HG03066 (cell line): Measurements from ENCODE around the gene POLD4.

Experiments
- ATAC-seq: cut with Tn5 transposase; IDR thresholded peaks from one replicate; pipeline ENCODE4 v1.9.1; 2021; ENCODE audit warnings: low read depth; ENCODE audit not compliant: unreplicated experiment

POLD4 gene

DNA sequence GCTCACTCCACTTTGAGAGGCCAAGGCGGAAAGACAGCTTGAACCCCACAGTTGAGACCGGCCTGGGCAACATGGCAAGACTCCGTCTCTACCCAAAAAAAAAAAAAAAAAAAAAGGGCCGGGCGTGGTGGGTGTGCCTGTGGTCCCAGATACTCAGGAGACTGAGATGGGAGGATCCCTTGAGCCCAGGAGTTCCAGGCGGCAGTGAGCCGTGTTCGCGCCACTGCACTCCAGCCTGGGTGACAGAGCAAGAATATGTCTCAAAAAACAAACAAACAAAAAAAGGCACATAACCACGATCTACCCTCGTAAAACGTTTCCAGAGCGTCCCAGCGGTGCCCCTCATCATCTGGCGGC is 37.6 kb upstream of the POLD4 start:
- ATAC-seq: no peak

- no peak for ATAC-seq
Observed at GRCh38 chr11:67389477-67389876, 36.1 kb upstream of the POLD4 start.

GRCh38 chr11:67387518-67387917 is 34.2 kb upstream of the POLD4 start:
- no peak for ATAC-seq

DNA sequence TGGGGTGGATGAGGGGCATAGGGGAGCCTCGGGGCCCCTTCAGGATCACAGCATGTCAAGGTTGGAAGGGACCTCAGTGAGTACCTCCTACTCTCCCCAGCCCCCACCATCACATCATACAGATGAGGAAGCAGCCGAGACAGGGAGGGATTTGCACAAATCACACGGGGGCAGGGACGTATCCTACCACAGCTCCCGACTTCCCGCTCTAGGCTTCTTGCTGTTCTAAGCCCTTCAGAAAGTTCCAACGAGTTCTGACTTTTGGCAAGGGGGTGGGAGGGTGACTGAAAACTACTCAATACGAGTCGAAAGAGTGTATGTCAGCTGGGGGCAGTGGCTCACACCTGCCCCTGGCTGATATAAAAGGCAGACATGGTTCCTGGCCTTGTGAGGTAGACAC is 33.7 kb upstream of the POLD4 start:
- ATAC-seq: no peak

- no peak for ATAC-seq
Observed at GRCh38 chr11:67384851-67385366, 31.6 kb upstream of the POLD4 start.

DNA sequence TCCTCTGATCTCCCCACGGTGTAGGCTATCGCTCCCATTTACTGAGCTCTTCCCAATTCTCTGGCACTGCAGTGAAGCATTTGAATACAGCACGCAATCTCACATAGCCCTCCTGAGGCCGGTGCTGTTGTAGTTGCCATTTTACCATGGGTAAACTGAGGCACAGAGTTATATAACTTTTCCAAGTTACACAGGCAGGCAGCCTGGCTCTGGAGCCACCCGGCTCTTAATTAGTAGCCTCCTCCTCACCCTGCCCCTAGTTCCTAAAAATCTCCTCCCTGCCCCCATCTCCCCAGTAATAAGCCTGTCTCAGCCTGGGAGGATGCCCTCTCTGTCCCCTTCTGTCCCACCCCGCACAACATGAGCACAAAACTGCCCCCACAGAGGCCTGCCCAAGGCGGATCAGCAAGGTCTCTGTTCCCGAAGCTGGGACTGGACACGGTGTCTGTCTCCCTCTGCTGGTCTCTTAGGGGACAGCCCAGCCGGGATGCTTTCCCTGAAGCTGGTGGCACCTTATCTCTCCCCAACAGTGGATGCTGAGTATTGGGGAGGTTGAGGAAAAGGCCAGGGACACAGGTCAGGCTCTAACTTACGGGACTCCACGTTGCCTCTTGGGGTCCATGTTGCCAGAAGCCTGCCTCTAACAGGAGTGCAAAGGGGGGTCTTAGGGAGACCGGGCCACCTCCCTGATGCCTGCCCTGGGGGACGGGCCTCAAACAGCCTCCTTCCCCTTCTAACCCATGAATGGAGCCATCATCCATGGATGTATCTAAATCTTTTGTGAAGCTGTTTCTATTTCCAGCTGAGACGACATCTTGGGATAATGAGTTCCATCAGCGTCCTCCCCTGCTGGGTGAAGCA is 29.2 kb upstream of the POLD4 start:
- ATAC-seq: no peak

DNA sequence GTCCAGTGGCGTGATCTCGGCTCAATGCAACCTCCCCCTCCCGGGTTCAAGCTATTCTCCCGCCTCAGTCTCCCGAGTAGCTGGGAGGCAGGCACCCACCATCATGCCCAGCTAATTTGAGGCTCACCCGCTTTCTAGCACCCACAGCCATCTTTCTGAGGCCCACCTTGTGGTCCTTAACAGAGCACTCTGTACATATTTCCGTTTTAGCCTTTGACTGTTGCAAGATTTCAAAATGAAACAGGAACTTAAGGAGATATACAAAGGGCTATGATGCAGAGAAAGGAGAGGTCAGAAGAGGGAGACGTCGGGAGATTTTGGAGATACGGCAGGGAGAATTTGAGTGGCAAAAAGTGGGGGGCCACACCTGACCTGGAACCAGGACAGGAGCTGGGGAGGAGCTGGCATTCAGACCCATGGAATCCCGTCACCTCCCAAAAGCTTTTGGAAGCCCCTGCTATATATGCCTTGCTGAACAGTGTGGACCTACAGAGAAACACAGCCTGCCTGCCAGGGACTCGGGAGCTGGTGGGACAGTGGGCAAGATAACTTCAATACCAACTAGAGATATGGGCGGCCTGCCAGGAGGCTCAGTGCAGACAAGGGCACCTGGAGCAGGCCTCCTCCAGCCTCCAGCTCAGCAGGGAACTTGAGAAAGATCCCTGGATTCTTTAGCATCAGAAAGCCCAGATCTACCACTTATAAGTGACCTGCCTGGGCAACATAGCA is 28.1 kb upstream of the POLD4 start:
- no peak for ATAC-seq

DNA sequence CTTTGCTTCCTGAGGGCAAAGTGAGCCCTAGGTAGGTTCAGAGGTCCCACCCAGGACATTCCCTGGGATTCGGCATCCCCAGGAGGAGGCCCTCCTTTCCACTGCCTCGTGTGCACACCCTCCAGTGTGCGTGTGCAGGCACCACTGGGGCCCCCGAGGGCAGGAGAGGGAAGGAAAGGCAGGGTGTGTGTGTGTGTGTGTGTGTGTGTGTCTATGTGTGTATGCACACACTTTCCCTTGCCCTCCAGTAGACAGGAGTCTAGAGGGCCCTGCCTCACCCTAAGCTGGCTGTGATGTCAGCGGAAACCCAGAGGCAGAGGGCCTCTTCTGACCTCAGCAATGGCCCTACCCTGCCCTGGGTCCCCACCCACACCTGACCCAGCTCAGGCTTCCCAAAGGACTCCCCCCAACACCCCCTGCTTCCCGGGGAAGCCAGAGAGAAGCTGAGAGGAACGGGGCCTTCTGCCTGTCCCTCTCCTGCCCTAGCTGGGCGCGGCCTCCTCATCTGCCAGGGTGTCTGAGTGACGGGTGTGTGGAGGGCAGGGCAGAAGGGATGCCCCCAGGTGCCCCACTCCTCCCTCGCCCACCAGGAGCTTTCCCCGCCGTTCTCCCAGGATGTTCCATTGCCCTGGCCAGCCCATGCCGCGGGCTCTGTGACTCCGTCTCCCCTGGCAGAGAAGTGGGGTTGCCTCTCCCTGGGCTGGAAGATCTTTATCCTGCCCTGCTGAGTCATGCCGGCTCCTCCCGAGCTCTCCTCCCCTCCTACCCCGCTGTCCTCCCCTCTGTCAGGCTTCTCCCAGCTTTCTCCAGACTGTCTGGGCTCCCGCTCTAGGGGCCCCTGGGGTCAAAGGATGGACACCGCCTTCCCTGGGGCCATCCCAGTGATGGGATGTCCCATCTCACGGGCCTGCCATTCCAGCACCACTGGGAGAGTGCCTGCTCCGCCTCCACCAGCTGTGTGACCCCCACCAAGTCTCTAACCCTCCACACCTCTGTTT is 26.0 kb upstream of the POLD4 start:
- ATAC-seq: no peak

DNA sequence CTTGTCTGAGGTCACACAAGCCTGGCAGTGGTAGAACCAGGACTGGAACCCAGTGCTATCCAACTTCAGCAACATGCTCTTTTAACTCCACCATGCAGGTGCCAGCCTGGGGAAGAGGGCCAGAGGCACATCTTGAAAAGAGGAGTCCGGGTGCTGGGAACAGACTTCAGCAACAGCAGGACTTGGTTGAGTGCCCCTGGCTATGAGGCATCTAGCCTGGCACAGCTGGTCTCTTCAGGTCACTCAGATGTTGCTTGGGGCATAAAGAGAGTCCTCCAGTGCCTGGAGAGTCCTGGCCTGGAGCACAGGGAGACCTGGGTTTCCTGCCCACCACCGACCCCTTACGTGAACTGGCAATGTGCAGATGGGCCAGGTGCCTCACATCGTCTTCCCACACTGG is 25.2 kb upstream of the POLD4 start:
- ATAC-seq: no peak

GRCh38 chr11:67376873-67377808 is 23.8 kb upstream of the POLD4 start:
- ATAC-seq: no peak

DNA sequence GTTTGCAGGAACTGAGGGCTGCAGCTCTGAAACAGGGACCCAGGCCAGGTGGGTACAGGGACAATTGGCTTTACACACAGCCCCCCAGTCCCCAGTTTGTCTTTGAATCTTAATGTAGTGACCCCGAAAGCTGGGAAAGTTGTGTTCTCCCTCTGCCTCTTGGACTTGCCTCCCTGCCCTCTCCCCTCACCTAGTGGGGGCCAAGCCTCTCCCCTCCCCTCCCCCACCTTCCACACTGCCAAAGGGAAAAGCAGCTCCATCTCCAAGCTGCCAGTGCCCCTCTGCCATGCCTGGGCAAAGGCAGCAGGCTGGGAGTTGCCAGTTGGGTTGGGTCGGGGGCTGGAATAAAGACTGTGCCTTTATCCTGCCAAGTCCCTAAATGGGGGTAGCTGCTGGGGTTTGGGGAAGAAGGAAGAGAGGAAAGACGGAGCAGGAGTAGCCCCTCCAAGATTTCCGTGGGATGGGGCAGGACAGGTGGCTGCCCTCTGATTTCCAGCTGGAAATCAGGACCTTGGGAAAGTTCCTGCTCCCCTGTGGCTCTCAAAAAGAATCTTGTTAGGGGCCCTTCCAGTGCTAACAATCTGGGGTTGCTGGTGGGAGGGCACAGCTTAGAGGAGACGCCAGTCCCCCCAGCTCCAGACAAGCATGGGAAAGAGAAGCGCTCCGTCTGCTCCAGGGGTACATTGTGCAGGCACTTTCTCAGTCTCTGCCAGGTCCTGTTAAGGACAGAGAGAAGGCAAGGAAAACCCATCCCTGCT is 22.9 kb upstream of the POLD4 start:
- ATAC-seq: no peak

DNA sequence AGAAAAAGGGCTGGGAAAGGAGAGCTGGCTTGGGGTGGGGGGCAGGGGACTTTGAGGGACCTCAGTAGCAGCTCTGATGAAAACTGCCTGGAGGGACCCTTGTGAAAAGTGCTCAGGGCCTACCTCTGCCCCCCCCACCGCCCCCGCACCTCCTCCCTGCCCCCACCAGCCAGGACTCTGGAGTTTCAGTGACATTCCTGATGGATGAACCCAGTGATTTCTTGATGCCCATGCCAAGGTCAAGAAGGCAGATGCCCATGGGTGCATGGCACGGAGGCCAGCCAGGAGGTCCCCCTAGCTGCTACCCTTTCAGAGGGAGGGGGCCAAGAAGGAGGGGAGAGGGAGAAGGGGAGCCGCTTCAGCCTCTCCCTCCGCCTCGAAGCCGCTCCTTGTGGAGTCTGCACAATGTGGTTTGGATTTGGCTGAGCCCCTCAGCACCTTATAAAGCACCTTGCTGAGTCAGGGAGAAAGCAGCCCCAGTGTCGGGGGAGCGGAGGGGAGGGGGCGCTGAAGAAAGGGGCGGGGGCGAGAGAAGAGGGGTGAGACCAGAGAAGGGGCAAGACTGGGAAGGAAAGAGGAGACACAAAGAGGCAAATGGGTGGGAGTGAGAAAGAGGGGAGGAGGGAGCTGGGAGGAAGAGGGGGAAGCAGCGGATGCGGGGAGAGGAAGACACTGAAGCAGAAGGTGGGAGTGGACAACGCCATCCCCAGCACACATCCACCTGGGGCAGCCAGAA is 22.1 kb upstream of the POLD4 start:
- ATAC-seq: no peak

DNA sequence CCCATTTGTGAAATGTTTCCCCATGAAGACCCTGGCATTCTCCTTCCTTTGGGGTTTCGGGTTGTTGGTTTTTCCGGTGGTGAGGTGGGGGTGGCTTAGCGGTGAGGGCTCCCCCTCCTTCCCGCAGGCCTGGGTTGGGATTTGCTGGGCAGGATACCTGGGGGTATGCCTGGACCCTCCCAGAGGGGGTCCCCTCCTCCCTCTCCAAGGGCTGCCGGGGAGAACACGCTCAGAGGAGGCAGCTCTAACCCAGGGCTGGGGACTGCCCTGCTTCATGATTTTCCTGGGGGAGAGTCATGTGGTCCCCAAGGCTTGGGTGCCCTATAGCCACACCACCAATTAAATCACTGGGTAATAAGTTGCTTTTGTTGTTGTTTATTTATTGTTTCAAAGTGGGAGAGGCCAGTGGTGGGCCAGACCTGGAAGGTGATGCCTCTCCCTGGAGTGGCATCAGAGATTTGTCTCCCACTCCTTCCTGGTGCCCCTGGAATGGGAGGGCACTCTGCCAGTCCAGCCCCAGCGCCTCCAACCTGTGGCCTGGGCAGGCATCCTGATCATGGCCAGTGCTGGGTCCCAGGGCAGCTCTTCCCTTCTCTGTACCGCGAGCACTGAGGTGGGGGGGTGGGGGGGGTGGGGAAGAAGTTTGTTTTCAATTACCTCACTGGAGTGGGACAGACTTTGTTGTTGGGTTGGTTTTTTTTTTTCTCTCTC is 21.4 kb upstream of the POLD4 start:
- ATAC-seq: no peak

GRCh38 chr11:67373648-67374570 is 20.6 kb upstream of the POLD4 start:
- no peak for ATAC-seq

DNA sequence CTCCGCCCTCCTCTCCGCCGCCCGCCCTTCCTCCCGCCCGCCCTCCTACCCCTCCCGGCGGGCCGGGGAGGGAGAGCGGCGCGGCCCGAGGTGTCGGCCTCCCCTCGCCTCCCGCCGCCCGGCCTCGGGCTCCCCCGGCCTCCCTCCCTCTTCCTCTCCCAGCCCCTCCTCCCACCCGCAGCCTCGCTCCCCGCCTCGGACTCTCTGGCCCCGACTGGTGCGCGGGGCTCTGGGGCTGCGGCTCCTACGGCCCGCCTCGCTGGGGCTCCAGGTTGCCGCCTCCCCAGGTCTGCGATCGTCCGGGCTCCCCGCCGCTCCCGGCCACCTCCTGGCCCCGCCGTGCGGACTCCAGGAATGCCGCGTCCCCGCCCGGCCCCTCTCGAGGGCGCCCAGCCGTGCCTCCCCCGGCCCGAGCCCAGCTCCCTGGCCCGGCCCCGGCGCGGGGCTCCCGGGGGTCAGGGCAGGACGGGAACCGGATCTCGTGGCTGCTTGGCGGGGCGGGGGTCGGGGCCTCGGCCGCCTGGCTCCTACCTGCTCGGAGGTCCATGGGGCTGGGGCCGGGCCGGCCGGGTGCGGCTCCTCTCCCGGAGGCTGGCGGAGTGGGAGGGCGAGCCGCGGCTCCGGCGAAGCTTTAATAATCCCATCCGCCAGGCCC is 19.8 kb upstream of the POLD4 start, which contains the start of gene CLCF1:
Gene CLCF1, minus strand, starts transcription at position 606 of the 655 bp plus-strand sequence. Its CDS starts 59 bp downstream, at position 547.
- ATAC-seq: no peak
